Measurements from ENCODE around the gene MSI2.

The MSI2 gene

DNA sequence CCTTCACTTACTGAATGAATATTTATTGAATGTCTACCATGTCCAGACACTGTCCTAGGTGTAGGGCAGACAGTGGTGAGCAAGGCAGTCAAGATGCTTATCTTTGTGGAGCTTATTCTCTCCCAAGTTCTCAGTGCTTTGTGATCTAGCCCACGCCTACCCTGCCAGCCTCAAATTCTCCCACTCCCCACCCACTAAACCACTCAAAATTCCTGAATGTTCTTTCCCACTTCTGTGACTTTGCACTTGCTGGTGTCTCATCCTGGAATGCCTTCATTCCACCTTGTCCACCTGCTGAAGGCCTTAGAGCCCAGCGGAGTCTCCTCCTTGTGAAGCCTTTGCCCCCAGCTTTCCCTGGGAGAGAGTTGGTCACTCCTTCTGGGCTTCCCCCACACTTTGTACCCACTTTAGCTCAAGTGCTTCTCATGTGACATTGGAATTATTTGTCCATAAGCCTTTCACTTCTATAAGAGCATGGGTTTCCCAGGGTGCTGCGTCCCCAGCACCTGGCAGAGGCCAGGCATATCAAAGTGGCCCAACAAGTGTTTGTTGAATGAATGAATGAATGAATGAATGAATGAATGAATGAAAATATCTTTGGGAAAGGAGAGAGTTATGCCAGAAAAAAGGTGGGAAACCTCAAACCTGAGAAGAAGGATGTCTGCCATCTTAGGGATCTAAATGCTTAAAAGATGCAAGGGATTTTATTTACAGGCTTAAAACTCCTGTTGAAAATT lies 465.8 kb downstream of the MSI2 start:
- DNase-seq (ENCODE audit: low read depth in 2 of 2): no peak

DNA sequence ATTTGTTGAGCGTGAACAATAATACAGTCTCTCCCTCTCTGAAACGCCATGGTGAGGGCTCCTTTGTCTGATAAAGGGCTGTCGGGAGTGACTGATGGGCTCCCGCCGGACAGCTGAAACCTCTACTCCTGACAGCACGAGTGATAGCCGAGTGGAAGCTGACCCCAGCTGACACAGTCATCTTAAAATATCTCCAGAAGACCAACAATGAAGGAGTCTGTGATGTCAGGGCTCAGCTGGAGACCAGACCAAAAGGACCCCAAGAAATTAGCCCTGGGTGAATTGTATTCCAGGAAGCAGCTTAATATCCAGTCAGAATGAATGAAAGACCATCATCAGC lies 466.4 kb downstream of the MSI2 start:
- DNase-seq (ENCODE audit: low read depth in 2 of 2): no peak

DNA sequence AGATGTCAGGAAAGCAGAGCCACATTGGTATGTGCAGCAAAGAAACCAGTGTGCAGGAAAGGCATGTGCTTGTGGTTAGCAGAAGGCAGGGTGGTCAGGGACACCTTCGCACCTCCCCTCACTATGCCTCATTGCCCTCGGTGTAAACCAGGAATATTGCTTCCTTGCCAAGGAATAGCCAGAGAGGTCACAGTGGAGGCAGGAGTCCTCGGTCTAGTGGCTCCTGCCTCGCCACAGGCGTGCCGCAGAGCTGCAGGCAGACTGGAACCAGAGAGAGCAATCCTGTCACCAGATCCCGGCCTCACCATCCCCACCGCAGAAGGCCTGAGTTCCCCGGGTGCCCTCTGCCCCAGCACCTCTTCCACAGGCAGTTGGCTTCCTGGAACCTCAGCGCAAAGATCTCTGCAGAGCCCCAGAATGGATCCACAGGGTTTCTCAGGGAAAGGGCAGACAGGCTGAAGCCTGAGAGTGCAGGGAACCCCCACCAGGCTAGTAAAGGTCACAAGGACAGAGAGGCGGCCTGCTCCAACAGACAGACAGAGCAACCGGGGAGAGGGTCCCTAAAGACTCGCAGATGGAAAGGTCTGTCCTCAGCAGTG lies 467.2 kb downstream of the MSI2 start:
- no peak for DNase-seq (ENCODE audit: low read depth in 2 of 2)

DNA sequence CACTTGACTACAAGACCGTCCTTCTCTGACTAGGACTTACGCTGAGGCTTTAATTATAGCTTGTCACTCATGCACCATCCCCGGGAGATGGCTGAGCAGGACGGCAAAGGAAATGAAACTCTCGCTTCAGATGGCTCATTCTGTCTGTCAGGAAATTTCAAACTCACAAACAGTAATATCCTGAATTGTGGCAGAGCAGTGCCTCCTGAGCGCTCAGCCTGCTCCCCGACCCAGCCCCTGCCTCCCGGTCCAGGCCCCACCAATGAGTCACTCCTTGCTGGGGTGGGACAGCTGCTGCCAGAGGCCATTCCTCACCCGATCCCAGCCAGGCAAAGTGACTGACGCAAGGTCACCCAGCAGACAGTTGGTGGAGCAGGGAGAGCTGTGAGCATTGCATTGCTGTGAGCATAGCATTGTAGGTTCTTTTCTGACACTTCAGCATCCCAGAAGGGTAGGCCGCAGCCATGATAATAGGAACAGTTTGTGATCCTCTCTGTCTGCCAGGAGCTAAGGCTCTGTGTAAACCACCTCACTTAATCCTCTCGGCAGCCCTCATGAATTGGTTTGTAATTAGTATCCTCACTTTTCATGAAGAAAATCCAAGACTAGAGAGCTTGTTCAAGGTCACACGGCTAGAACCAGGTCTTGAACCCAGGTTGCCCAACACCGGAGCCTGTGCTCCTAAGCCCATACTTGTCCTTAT lies 467.9 kb downstream of the MSI2 start:
- DNase-seq (ENCODE audit: low read depth in 2 of 2): no peak

DNA sequence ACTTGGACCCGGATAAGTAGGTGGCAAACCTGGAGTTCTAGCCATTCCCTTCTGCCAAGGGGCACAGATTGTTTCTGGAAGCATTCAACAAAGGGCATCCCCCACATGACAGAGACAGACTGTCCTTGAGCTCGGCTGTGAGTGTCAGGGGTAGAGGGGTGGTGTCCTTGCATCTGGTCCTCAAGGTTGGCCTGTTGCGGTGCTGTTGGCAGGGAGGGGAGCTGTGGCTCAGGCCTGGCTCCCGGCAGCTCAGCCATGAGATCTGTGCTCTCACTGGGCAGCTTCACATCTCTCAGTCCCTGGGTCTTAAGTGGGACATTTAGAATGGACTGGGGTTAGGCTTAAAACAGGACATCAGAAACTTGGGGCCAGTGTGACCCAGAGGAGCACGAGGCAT lies 468.4 kb downstream of the MSI2 start:
- no peak for DNase-seq (ENCODE audit: low read depth in 2 of 2)

DNA sequence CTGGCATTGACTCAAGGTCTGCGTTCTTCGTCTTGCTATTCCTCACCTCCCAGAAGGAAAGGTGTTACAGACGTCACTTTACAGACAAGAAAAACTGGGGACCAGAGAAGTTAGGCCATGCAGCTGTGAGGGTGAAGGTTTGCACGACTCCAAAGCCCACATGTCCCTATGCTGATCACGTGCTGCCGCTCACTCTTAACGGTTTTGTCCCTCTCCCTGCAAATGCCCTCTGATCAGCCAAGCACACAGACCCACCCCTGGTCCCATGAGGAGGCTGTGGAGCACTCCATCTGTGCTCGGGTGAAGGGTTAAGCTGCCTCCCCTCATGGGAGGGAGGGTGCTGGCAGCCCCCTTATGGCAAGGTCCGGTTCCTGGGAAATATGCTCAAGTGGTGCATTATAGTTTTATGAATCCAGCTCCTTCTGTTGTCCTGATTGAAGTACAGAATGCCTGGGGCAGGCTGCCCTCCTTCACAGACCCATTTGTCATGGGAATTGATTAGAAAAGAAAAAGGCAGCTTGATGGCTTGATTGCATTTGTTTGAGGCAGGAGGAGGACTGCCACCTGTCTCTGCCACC lies 470.0 kb downstream of the MSI2 start:
- no peak for DNase-seq (ENCODE audit: low read depth in 2 of 2)

DNA sequence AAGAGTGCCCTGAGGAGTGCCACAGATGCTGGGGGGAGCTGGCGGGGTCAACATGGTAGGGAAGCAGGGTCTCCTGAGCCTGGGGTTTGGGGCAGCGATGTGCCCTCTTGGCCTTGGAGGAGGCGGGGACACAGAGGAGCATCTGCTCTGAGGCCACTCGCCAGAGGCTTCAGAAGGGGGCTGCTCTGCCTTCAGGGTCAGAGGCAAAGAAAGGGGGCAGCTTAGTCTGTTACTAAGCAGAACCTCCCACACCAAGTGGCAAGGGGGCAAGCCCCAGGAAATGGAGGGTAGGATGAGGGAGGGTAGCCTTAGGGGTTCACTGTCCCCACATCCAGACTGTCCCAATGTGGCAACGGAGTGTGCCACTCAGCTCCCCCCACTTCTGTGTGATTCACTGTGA lies 470.5 kb downstream of the MSI2 start:
- no peak for DNase-seq (ENCODE audit: low read depth in 2 of 2)

DNA sequence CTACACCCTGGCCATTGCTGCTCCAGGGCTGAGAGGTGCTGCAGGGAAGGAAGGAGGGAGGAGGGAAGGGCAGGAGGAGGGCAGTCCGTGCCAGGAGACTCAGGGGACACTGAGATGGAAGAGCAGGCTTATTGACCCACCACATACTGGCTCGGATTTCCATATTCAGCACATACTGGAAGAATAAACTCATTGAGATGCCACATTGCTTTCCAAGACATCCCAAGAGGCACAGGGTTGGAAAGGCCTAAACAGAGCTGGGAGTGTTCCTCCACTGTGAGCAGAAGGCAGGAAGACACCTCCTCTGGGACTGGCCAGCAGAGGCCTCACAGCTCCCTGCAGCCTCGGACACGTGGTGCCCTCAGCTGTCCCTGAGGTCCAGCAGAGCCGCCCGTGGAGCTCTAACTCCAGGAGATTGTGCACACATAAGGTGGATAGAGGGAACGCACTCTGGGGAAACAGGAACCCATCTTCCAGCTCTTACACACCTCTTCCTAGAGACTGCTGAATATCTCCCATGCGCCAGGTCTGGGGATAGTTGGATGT lies 471.4 kb downstream of the MSI2 start:
- no peak for DNase-seq (ENCODE audit: low read depth in 2 of 2)

DNA sequence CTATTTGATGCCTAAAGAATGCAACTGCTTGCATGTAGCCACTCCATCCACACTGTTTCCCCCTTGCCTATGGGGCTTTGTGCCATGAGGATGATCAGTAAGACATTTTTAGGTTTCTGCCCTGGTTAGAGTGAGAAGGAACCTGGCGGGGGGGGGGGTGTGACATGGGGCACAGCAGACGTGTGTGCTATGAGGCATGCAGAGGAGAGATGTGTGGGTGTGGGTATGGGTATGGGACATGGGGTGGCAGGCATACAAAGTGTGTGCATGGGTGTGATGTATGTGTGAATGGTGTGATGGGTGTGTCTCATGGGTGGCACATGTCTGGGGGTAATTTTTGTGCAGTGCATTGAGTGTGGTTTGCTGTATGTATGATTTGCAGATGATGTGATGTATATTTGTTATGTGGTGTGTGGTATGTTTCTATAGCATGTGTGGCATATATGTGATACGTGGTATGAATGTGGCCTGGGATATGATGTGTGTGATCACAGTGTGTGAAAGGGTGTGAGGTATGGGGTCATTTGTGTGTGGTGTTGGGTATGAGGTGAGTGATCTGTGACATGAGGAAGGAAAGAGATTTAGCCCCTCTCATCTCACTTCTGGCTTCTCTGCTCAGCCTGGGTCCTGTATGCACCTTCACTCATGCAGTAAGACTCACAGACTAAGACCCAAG lies 473.8 kb downstream of the MSI2 start:
- DNase-seq (ENCODE audit: low read depth in 2 of 2): no peak

DNA sequence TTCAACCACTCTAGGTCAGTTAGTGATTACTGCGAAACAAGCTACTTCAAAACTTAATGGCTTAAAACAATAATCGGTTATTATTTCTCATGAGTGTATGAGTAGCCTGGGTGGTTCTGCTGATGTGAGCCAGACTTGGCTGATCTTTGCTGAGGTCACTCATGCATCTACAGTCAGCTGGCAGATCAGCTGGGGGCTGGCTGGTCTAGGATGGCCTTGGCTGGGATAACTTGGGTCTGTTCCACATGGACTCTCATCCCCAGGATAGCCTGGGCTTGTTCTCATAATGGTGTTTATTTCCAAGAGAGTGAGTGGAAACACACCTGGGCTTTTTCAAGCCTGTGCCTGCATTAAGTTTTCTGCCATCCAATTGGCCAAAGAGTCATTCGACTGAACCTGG lies 475.7 kb downstream of the MSI2 start:
- no peak for DNase-seq (ENCODE audit: low read depth in 2 of 2)

DNA sequence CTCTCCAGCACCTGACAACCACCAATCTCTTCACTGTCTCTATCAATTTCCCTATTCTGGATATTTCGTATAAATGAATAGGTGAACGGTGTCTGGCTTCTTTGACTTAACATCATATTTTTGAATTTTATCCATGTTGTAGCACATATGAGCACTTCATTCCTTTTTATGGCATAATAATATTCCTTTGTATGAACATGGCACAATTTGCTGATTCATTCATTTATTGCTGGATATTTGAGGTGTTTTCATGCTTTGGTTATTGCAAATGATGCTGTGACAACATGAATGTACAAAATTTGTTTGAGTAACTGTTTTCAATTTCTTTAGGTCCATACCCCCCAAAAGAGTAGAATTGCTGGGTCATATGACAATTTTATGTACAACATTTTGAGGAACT lies 476.8 kb downstream of the MSI2 start:
- no peak for DNase-seq (ENCODE audit: low read depth in 2 of 2)
